HG03060 (cell line): ENCODE measurements around the gene LZTS2.

ENCODE experiments used
- ATAC-seq: cut with Tn5 transposase; IDR thresholded peaks from one replicate; pipeline ENCODE4 v1.9.1; 2021; ENCODE audit warnings: low read depth, moderate number of reproducible peaks; ENCODE audit not compliant: unreplicated experiment

The LZTS2 gene

GRCh38 chr10:101047268-101047667 is 47.7 kb downstream of the LZTS2 start:
- ATAC-seq, result no peak

- ATAC-seq, result no peak
These were observed 48.6 kb downstream of the LZTS2 start for GRCh38 chr10:101047961-101048892.

GRCh38 chr10:101050208-101051069 is 50.8 kb downstream of the LZTS2 start:
- ATAC-seq, result no peak

GRCh38 chr10:101052285-101052684 is 52.7 kb downstream of the LZTS2 start:
- no peak for ATAC-seq

GRCh38 chr10:101053516-101053915 is 53.9 kb downstream of the LZTS2 start:
- ATAC-seq, result no peak

- no peak for ATAC-seq
These were observed 54.7 kb downstream of the LZTS2 start for GRCh38 chr10:101054351-101054750.

- ATAC-seq, result no peak
These were observed 55.3 kb downstream of the LZTS2 start for GRCh38 chr10:101054876-101055275.

- ATAC-seq, result no peak
These were observed 55.8 kb downstream of the LZTS2 start for GRCh38 chr10:101055411-101055810.

GRCh38 chr10:101056365-101057151 is 57.0 kb downstream of the LZTS2 start:
- no peak for ATAC-seq
